Dermis blood vessel endothelial cell (primary cell): ENCODE measurements around the gene BIRC2. TPM values are rescaled to one million over a fixed set of nuclear protein-coding genes. Genes with fewer than 3 reads are reported as not detected.
"Not testable (repeated sequence)": the region's sequence is repeated elsewhere in the genome, so short reads cannot be mapped to it uniquely, and the experiment has no call there.

ENCODE experiments used
- DNase-seq: peaks from one replicate; pipeline ENCODE4 v3.0.0; 2010
- total RNA-seq: library from RNA; depleted of rRNA; stranded (reverse); fragments of >200 nt; gene quantifications from 2 replicates; pipeline ENCODE4 v1.2.3, GENCODE V29; 2014

Gene BIRC2
- total RNA-seq, 1 donor from 2014 or later = 70.1 TPM

GRCh38 chr11:102323542-102324251 is 23.3 kb upstream of the BIRC2 start:
- DNase-seq = no peak

- no peak for DNase-seq
Observed at GRCh38 chr11:102325088-102325487, 21.9 kb upstream of the BIRC2 start.

- DNase-seq = no peak
Observed at GRCh38 chr11:102328748-102329147, 18.3 kb upstream of the BIRC2 start.

- no peak for DNase-seq
Observed at GRCh38 chr11:102330231-102330630, 16.8 kb upstream of the BIRC2 start.

GRCh38 chr11:102331341-102331740 is 15.7 kb upstream of the BIRC2 start:
- DNase-seq = no peak

- no peak for DNase-seq
Observed at GRCh38 chr11:102332611-102332994, 14.4 kb upstream of the BIRC2 start.

- DNase-seq = no peak
Observed at GRCh38 chr11:102338479-102339010, 8.5 kb upstream of the BIRC2 start.

GRCh38 chr11:102341311-102341710 is 5.7 kb upstream of the BIRC2 start:
- not testable (repeated sequence) for DNase-seq

- DNase-seq = peak; percentile 91
Observed at GRCh38 chr11:102341844-102342318, 5.1 kb upstream of the BIRC2 start.

- peak; percentile 37 for DNase-seq
Observed at GRCh38 chr11:102343809-102344208, 3.2 kb upstream of the BIRC2 start.

- DNase-seq = peak; percentile 72
Observed at GRCh38 chr11:102345904-102346303, 1.1 kb upstream of the BIRC2 start.

GRCh38 chr11:102346456-102346747 is 612 bp upstream of the BIRC2 start:
- DNase-seq = no peak

- DNase-seq = peak; percentile 41
Observed at GRCh38 chr11:102347462-102348370, 702 bp downstream of the BIRC2 start.

- DNase-seq = no peak
Observed at GRCh38 chr11:102357116-102357515, 10.1 kb downstream of the BIRC2 start.

- no peak for DNase-seq
Observed at GRCh38 chr11:102359372-102359771, 12.4 kb downstream of the BIRC2 start.

GRCh38 chr11:102360681-102361080 is 13.7 kb downstream of the BIRC2 start:
- no peak for DNase-seq

GRCh38 chr11:102361086-102362031 is 14.3 kb downstream of the BIRC2 start:
- no peak for DNase-seq

- DNase-seq = no peak
Observed at GRCh38 chr11:102364991-102365390, 18.0 kb downstream of the BIRC2 start.

GRCh38 chr11:102367364-102367763 is 20.4 kb downstream of the BIRC2 start:
- DNase-seq = peak; percentile 54

- no peak for DNase-seq
Observed at GRCh38 chr11:102368472-102368871, 21.5 kb downstream of the BIRC2 start.

GRCh38 chr11:102374633-102375424 is 27.8 kb downstream of the BIRC2 start:
- not testable (repeated sequence) for DNase-seq
